Raji (cell line): ENCODE measurements around the gene SYCN.
"Not testable (repeated sequence)": the region's sequence is repeated elsewhere in the genome, so short reads cannot be mapped to it uniquely, and the experiment has no call there.

Experiments
- POLR2A ChIP-seq: IDR thresholded peaks from 2 replicates; pipeline ENCODE4 v1.6.1; 2011; ENCODE audit warnings: low read depth, low read length, control low read depth; ENCODE audit not compliant: insufficient read depth

Gene SYCN, protein sequence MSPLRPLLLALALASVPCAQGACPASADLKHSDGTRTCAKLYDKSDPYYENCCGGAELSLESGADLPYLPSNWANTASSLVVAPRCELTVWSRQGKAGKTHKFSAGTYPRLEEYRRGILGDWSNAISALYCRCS

DNA sequence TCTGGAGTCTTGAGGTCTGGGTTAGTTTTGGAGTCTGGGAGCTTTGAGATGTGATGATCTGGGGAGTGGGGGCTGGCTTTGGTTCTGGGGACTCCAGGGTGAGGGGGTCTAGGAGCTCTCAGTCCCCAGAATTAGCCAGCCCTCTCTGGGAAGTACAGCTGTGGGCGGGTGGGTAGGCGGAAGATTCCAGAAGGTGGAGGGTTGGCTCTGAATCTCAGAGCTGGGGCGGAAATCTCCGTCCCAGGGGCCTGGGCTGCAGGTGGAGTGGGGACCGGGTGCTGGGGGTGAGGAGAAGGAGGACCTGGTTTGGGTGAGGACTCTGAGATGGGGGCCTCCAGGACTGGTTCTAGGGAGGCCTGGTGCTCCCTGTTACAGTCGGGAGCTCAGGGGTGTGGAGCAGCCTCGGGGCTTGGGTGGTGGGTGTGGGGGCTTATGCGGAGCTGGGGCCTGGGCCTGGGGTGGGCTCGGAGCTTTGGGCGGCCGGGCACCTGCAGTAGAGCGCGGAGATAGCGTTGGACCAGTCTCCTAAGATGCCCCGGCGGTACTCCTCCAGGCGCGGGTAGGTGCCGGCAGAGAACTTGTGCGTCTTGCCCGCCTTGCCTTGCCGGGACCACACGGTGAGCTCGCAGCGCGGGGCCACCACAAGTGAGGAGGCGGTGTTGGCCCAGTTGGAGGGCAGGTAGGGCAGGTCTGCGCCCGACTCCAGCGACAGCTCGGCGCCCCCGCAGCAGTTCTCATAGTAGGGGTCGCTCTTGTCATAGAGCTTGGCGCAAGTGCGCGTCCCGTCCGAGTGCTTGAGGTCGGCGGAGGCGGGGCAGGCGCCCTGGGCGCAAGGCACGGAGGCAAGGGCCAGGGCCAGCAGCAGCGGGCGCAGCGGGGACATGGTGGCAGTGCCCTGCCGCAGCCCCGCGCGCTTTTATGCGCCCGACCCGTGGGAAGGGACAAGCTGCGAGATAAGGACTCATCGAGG, at the start of gene SYCN:
Gene SYCN, minus strand, starts transcription at position 892 of the 970 bp plus-strand sequence. Its CDS starts 9 bp downstream, at position 883.
- TF ChIP-seq POLR2A: no peak

DNA sequence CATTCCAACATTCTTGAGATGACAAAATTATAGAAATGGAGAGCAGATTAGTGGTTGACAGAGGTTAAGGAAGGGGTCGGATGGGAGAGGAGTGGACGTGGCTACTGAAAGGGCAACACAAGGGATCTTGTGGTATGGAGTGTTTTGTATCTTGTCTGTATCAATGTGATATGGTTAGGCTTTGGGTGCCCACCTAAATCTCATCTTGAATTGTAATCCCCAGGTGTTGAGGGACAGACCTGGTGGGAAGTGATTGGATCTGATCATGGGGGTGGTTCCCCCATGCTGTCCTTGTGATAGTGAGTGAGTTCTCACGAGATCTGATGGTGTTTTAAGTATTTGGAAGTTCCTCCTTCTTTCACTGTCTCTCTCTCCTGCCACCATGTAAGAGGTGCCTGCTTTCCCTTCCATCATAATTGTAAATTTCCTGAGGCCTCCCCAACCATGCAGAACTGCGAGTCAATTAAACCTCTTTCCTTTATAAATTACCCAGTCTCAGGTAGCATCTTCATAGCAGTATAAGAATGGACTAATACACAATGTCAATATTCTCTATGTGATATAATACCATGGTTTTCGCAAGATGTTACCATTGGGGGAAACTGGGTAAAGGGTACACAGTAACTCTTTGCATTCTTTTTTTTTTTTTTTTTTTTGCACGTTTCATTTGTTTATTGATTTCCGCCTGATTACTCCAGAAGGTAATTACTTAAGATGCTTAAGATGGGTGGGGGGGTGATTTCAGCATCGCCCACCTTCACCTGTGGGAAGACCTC, 49.5 kb upstream of the SYCN start:
- TF ChIP-seq POLR2A: no peak

DNA sequence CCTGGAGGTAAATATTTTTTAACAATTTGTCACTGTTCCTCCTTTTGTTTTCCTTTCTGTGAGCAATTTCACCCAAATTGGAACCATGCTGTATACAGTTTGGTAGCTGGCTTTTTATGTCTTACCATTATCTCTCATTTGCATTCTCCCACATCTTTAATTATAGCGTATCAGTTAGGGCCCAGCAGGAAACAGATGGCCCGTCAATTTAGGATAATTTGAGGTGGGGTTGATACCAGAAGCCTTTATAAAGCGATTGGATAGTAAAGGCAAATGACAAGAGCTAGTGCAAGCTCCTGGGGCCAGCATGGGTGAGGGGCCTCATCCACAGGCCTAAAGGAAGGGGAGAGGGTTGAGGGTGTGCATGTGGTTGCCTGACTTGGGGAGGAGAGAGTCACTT, 48.4 kb upstream of the SYCN start:
- no peak for TF ChIP-seq POLR2A

DNA sequence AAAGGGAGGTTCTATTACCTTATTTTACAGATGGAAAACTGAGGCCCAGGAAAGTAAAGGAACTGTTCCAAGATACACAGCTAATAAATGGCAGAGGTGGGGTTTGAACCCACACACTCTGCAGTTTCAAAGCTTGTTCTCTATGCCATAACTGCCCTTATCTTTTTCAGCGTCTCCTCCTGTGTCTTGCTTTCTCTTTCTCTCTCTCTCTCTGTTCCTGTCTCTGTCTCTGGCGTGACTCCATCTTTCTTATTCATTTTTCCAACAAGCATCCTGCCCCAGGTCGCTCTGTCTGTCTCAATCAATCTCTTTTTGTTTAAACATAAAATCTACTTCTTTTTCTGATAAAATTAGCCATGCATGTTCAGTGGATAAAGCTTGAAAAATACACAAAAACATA, 47.8 kb upstream of the SYCN start:
- TF ChIP-seq POLR2A: no peak

DNA sequence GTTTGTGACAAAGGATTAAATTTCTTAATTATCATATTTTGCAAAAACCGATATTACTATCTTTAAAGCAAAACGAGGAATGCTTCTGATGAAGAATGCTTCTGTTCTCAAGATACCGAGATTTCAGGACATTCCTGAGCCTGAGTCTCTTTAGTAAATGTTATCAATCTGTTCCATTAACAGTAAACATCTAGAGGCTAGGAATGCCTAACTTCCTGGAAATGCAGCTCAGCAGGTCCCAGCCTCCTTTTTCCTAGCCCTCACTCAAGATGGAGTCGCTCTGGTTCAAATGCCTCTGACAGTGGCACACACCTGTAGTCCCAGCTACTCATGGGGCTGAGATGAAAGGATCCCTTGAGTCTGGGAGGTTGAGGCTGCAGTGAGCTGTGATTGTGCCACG, 47.0 kb upstream of the SYCN start:
- no peak for TF ChIP-seq POLR2A

DNA sequence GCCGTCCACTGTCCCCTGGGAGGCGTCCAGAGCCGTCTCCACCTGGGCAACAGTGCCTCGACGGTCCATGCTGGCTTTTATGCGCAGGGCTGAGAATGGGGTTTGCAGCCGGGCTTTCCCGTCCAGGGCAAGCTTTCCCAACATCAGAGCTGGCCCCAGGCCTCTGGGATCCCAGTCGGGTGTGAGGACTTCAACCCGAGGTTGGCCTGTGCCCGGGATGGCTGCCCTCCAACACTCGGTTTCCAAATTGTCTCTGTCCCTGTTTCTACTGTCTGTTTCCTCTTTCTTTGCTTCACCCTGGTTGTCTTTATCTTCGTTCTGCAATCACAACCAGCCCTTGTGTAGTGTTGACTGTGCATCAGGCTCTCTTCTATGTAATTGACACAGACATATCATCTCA, 44.7 kb upstream of the SYCN start, which contains the start of gene IFNL4:
Gene IFNL4, minus strand, starts transcription at position 51 of the 400 bp plus-strand sequence.
- TF ChIP-seq POLR2A: no peak

DNA sequence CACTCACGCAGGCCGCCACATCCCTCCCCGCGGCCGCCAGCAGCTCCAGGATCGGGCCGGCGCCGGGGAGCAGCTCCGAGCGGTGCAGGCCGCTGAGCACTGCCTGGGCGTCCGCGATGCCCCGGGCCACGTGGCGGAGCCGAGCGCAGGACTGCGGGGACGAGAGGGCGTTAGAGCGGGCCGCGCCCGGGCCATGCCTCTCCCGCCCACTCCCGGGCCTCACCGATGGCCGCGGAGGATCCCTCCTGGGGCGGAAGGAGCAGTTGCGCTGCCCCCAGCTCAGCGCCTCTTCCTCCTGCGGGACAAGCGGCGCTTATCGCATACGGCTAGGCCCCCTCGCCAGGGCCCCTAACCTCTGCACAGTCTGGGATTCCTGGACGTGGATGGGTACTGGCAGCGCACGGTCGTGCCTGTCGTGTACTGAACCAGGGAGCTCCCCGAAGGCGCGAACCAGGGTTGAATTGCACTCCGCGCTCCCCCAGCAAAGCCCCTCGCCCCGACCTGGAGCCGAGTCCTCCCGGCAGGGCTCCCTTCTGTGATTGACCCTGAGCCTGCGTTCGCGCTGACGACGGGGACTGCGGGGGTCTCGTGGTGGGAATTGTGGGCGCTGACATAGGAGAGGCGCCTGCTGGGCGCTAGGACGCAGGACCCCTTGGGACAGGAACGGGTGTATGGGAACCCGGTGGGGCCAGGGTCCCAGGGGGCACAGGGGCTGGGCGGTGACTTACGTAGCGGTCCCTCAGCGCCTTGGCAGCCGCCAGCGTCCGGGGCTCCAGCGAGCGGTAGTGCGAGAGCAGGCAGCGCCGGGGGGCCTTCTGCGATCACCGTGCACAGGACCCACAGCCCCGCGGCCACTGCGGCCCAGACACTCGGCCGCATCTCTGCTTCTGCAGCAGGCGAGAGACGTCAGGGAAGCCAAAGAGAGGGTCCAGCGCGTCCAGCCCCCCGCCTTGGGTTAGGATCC, 43.9 kb upstream of the SYCN start:
- no peak for TF ChIP-seq POLR2A

DNA sequence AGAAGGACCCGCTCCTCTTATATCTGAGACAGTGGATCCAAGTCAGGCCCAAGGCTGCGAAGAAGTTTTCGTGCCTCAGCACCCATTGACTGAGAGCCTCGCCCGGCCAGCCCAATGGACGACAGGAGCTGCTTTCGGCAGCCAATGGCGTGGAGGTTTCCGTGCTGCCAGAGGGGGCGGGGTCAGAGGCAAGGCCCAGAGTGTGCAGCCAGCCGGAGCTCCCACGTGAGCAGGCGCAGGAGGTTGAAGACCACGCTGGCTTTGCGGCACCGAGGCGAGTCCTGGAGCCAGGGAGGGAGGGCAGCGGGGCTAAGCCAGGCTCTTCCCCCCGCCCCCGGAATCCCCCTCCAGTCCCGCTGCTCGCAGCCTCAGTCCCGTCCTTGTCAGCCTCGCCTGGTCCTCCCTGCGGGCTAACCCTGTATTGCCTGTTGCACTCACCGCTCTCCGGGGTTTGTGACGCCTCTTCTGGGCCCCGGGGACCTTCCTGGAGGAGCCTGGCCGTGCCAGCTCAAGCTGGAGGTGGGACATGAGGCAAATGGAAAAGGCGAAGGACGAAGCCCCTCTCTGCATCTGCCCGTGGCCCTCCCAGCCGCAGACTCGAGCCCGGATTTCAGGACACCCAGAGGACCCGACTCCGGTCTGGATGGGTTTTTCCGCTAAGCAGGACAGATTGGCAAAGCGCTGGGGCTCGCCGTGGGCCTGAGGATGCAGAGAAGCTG, 43.0 kb upstream of the SYCN start:
- no peak for TF ChIP-seq POLR2A

DNA sequence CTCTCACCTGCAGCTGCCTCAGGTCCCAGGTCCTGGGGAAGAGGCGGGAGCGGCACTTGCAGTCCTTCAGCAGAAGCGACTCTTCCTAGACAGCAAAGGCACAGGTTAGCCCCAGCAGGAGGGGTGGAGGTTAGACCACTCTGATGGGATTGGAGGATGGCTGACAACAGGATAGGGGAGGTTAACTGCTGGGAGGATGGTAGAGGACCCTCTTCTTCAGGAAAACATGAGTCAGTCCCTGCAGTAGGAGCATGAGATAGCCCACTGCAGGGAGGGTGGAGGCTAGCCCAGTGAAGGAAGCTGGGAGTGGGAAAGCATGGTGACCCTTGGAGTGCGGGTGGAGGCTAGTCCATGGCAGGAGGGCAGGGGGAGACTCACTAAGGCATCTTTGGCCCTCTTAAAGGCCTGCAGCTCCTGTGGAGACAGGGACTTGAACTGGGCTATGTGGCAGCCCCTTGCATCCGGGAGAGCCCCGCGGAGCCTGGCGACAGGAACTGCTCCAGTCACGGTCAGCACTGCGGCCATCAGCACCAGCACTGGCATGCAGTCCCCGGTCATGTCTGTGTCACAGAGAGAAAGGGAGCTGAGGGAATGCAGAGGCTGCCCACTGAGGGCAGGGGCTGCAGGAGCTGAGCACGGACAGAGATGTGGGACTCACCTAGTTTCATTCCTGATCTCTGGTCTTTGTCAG, 40.5 kb upstream of the SYCN start, which contains the start of gene IFNL3:
Gene IFNL3, minus strand, starts transcription at position 597 of the 691 bp plus-strand sequence. Its CDS starts 39 bp downstream, at position 558.
- TF ChIP-seq POLR2A: not testable (repeated sequence)

DNA sequence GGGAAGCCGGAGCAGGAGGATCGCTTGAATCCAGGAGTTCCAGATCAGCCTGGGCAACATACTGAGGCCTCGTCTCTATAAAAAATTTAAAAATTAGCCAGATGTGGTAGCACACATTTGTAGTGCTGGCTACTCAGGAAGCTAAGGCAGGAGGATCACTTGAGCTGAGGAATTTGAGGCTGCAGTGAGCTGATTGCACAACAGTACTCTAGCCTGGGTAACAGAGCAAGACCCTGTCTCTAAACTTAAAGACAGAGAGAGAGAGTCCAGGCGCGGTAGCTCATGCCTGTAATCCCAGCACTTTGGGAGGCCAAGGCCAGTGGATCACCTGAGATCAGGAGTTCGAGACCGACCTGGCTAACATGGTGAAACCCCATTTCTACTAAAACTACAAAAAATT, 36.4 kb upstream of the SYCN start:
- no peak for TF ChIP-seq POLR2A

DNA sequence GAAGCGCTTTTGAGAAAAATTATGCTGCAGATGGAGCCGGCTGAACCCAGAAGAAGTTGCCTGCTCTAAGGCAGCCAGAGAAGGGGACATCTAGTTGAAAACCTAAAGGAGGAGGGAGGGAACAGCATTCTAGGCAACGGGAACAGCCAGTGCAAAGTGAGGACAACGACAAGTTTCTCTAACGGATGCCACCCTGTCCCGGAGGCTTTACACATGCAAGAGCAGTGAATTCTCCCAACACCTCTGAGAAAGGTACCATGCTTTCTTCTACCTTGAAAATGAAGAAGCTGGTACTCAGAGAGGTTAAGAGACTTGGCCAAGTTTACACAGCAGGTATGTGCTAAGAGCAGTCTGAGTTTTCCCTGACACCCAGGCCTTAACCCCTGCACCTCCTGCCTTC, 34.9 kb upstream of the SYCN start:
- TF ChIP-seq POLR2A: no peak

DNA sequence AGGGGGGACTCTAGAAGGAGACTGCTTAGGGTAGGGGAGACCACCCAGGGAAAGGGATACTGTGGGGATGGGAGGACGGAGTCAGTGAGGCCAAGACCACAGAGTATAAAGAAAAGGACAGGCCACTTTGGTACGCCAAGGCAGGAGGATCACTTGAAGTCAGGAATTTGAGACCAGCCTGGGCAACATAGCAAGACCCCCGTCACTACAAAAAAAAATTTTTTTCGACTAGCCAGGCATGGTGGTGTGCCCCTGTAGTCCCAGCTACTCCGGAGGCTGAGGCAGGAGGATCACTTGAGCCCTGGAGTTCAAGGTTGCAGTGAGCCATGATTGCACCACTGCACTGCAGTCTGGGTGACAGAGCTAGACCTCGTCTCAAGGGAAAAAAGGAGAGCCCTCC, 34.1 kb upstream of the SYCN start:
- TF ChIP-seq POLR2A: no peak
